K562 (cell line): ENCODE results near the gene EIF3I.

Experiments used
- RCOR1 ChIP-seq, 2 experiments: IDR thresholded peaks; 2 replicates each; pipeline ENCODE4 v1.6.1; 2012; ENCODE audit warnings: low read depth in 2 of 2, low read length in 2 of 2, borderline replicate concordance in 1 of 2, improper control_type of control experiment in 1 of 2
- SETDB1 ChIP-seq: IDR thresholded peaks from one replicate; pipeline ENCODE4 v1.6.1; 2012; ENCODE audit warnings: low read length, control low read depth, inconsistent platforms
- TF ChIP-seq, protein P1 (sequence below): fragments of 250-450 bp; sonication (Bioruptor Pico); IDR thresholded peaks from 2 replicates; pipeline ENCODE4 v1.8.0; 2021; ENCODE audit warnings: mild to moderate bottlenecking, moderate library complexity

DNA sequence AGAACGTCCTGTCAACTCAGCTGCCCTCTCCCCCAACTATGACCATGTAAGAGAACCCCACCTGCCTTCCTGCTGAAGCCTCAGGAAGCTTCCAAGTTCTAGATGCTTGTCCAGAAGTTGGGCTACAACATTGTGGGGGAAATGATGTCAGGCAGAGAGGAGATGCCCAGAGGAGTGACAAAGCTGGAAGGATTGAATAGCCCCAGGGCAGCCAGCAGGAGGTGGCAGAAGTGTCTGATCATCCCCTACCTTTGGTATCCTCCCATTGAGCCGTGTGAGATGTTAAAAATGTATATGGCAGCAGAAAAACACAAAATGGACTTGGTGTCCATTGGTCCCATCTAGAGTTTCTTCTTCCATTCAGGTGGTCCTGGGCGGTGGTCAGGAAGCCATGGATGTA lies 6.6 kb downstream of the EIF3I start:
- TF ChIP-seq SETDB1 (no peak), RCOR1 (IDR thresholded peaks at IDR 0.05; ENCODE audit: borderline replicate concordance in 1 of 2, low read depth in 2 of 2, low read length in 2 of 2) (no peak)
- TF ChIP-seq, protein P1, sequence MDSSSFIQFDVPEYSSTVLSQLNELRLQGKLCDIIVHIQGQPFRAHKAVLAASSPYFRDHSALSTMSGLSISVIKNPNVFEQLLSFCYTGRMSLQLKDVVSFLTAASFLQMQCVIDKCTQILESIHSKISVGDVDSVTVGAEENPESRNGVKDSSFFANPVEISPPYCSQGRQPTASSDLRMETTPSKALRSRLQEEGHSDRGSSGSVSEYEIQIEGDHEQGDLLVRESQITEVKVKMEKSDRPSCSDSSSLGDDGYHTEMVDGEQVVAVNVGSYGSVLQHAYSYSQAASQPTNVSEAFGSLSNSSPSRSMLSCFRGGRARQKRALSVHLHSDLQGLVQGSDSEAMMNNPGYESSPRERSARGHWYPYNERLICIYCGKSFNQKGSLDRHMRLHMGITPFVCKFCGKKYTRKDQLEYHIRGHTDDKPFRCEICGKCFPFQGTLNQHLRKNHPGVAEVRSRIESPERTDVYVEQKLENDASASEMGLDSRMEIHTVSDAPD = no peak
